Astrocyte of the hippocampus (primary cell): ENCODE results near the gene PAFAH1B1.
A peak's percentile ranks its signal among the peaks of the same experiment; 100 is the strongest.
"Not testable (repeated sequence)": the region's sequence is repeated elsewhere in the genome, so short reads cannot be mapped to it uniquely, and the experiment has no call there.

Experiments used
- DNase-seq: peaks from one replicate; pipeline ENCODE4 v3.0.0; 2011; ENCODE audit warnings: low read depth, low spot score

Gene PAFAH1B1

GRCh38 chr17:2594722-2595599 is 1.5 kb downstream of the PAFAH1B1 start:
- DNase-seq, result peak; percentile 20

GRCh38 chr17:2595716-2596115 is 2.3 kb downstream of the PAFAH1B1 start:
- peak; percentile 20 for DNase-seq

- DNase-seq, result peak; percentile 75
Observed at GRCh38 chr17:2598166-2598565, 4.7 kb downstream of the PAFAH1B1 start.

GRCh38 chr17:2602597-2603017 is 9.2 kb downstream of the PAFAH1B1 start:
- DNase-seq, result peak; percentile 23

- no peak for DNase-seq
Observed at GRCh38 chr17:2608350-2608913, 15.0 kb downstream of the PAFAH1B1 start.

GRCh38 chr17:2609091-2609490 is 15.6 kb downstream of the PAFAH1B1 start:
- no peak for DNase-seq

- no peak for DNase-seq
Observed at GRCh38 chr17:2610195-2611175, 17.0 kb downstream of the PAFAH1B1 start.

GRCh38 chr17:2611627-2612026 is 18.2 kb downstream of the PAFAH1B1 start:
- no peak for DNase-seq

GRCh38 chr17:2612630-2613029 is 19.2 kb downstream of the PAFAH1B1 start:
- no peak for DNase-seq

GRCh38 chr17:2613089-2613808 is 19.8 kb downstream of the PAFAH1B1 start:
- no peak for DNase-seq

- no peak for DNase-seq
Observed at GRCh38 chr17:2615882-2616281, 22.4 kb downstream of the PAFAH1B1 start.

GRCh38 chr17:2621241-2621640 is 27.8 kb downstream of the PAFAH1B1 start:
- no peak for DNase-seq

- DNase-seq, result not testable (repeated sequence)
Observed at GRCh38 chr17:2621951-2622405, 28.5 kb downstream of the PAFAH1B1 start.

GRCh38 chr17:2622721-2623301 is 29.4 kb downstream of the PAFAH1B1 start:
- not testable (repeated sequence) for DNase-seq

- DNase-seq, result no peak
Observed at GRCh38 chr17:2624292-2624731, 30.9 kb downstream of the PAFAH1B1 start.

GRCh38 chr17:2626626-2627219 is 33.3 kb downstream of the PAFAH1B1 start:
- DNase-seq, result not testable (repeated sequence)

GRCh38 chr17:2628922-2629321 is 35.5 kb downstream of the PAFAH1B1 start:
- not testable (repeated sequence) for DNase-seq

GRCh38 chr17:2631211-2631610 is 37.8 kb downstream of the PAFAH1B1 start:
- DNase-seq, result no peak

- DNase-seq, result peak; percentile 84
Observed at GRCh38 chr17:2634361-2634960, 41.0 kb downstream of the PAFAH1B1 start.

GRCh38 chr17:2635241-2635640 is 41.8 kb downstream of the PAFAH1B1 start:
- DNase-seq, result no peak
